A673 (cell line): ENCODE measurements around the gene ATRNL1. TPM values are rescaled to one million over a fixed set of nuclear protein-coding genes. Genes with fewer than 3 reads are reported as not detected.

Experiments used
- BruUV-seq: library from RNA; stranded (reverse); fragments of 400-500 nt; replicated peaks from 2 replicates; lab custom pipeline; 2021; lab: Mats Ljungman, UMichigan
- CTCF ChIA-PET: fragments of 300-600 bp; sonication (Branson Sonifier 250); formaldehyde crosslinking; loops from one replicate; lab custom pipeline; 2022; ENCODE audit warnings: antibody characterized with exemption; lab: Charles Lee
- POLR2A ChIA-PET: fragments of 300-600 bp; sonication (Branson Sonifier 250); formaldehyde crosslinking; loops from one replicate; lab custom pipeline; 2022; ENCODE audit warnings: antibody characterized with exemption; ENCODE audit not compliant: low non-redundant PET; lab: Charles Lee
- DNase-seq: peaks from one replicate; pipeline ENCODE4 v3.0.0-alpha.2; 2015; ENCODE audit warnings: low spot score
- H3K27ac ChIP-seq: fragments of 200-600 bp; sonication (generic); 2 replicates; pipeline ENCODE4 v1.5.1; 2016; ENCODE audit warnings: mixed run types, low read depth, mild to moderate bottlenecking, mixed read lengths, antibody characterized with exemption, low read length; ENCODE audit not compliant: poor library complexity, severe bottlenecking
- H3K27me3 ChIP-seq: fragments of 200-600 bp; sonication (generic); replicated peaks from 2 replicates; pipeline ENCODE4 v1.6.1; 2017; ENCODE audit warnings: mixed run types, low read depth, mild to moderate bottlenecking, mixed read lengths, antibody characterized with exemption, low read length; ENCODE audit not compliant: insufficient read depth, poor library complexity
- H3K36me3 ChIP-seq: fragments of 200-600 bp; sonication (generic); 2 replicates; pipeline ENCODE4 v1.6.1; 2016; ENCODE audit warnings: mixed run types, mild to moderate bottlenecking, mixed read lengths, antibody characterized with exemption, low read length; ENCODE audit not compliant: insufficient read depth, poor library complexity, severe bottlenecking
- H3K4me1 ChIP-seq: fragments of 200-600 bp; sonication (generic); 2 replicates; pipeline ENCODE4 v1.6.1; 2017; ENCODE audit warnings: mixed run types, mild to moderate bottlenecking, mixed read lengths, antibody characterized with exemption, low read length; ENCODE audit not compliant: insufficient read depth, poor library complexity, severe bottlenecking
- H3K4me3 ChIP-seq: fragments of 200-600 bp; sonication (generic); 2 replicates; pipeline ENCODE4 v1.5.1; 2016; ENCODE audit warnings: low read depth, mixed run types, mild to moderate bottlenecking, mixed read lengths, low read length; ENCODE audit not compliant: poor library complexity, severe bottlenecking
- H3K9me3 ChIP-seq: fragments of 200-600 bp; sonication (generic); 2 replicates; pipeline ENCODE4 v1.6.1; 2016; ENCODE audit warnings: mixed run types, low read depth, mild to moderate bottlenecking, mixed read lengths, antibody characterized with exemption, low read length; ENCODE audit not compliant: poor library complexity, severe bottlenecking
- CTCF ChIP-seq: fragments of 300-800, 200-600 bp; sonication (generic); conservative IDR thresholded peaks from 2 replicates; pipeline ENCODE4 v1.5.1; 2017; ENCODE audit warnings: low read depth, mild to moderate bottlenecking, antibody characterized with exemption, low read length, moderate library complexity, mixed read lengths
- EZH2 ChIP-seq: fragments of 200-600 bp; sonication (generic); IDR thresholded peaks from 2 replicates; pipeline ENCODE4 v1.6.1; 2017; ENCODE audit warnings: borderline replicate concordance, low read depth, mild to moderate bottlenecking, mixed read lengths, antibody characterized with exemption, low read length; ENCODE audit not compliant: poor library complexity, severe bottlenecking
- intact Hi-C: fragments of 100-400 bp; cut with micrococcal nuclease; formaldehyde crosslinking; loops from one replicate; pipeline ENCODE4 v1.10.0; 2022; ENCODE audit not compliant: unreplicated experiment
- total RNA-seq: library from RNA; stranded (reverse); gene quantifications from 2 replicates; pipeline ENCODE4 v1.2.3, GENCODE V29; 2021

Gene ATRNL1
- total RNA-seq, 1 experiment from 2014 or later: 3.0 TPM

GRCh38 chr10:115909962-115910731, 817.0 kb downstream of the ATRNL1 start:
- ChIA-PET CTCF (no interaction called here), POLR2A (no interaction called here)
- no peak for DNase-seq
- no peaks in the 10 kb centered on the region for H3K9me3 ChIP-seq
- no TSS peak for BruUV-seq
- H3K27ac ChIP-seq: no peak overlapping the region
- H3K4me1 ChIP-seq: no peaks in the 10 kb centered on the region
- no peaks in the 10 kb centered on the region for H3K36me3 ChIP-seq
- intact Hi-C loops: no loop called here
- no peak for TF ChIP-seq EZH2
- TF ChIP-seq CTCF: no peak
- no peak overlapping the region for H3K4me3 ChIP-seq
- no peaks in the 10 kb centered on the region for H3K27me3 ChIP-seq

DNA sequence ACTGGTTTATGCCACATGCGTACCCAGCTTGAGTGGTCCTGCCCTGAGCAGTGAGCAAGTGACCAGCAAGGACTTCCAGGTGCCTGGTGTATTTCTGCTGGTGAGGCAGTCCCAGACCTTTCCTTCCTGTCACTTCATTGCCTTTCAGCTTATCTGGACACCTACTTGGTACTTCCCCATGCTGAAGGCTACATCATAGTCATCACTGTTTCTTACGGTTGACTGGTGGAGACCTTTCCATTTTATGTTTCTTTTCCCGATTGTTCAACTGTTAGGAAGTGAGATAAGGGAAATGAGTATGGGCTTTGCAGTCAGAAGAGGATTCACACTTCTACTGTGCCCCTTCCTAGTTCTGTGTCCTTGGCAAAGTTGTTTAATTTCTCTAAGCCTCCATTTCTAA, 821.3 kb downstream of the ATRNL1 start:
- H3K4me3 ChIP-seq: no peak overlapping the region
- H3K4me1 ChIP-seq: no peaks in the 10 kb centered on the region
- BruUV-seq: no TSS peak
- intact Hi-C loops: no loop called here
- DNase-seq: no peak
- H3K9me3 ChIP-seq: no peaks in the 10 kb centered on the region
- no peaks in the 10 kb centered on the region for H3K27me3 ChIP-seq
- no peak overlapping the region for H3K27ac ChIP-seq
- CTCF ChIA-PET: no interaction called here
- no peak for TF ChIP-seq CTCF
- no peak for TF ChIP-seq EZH2
- no peaks in the 10 kb centered on the region for H3K36me3 ChIP-seq
- POLR2A ChIA-PET: no interaction called here

GRCh38 chr10:115915429-115915828, 822.3 kb downstream of the ATRNL1 start:
- intact Hi-C loops: no loop called here
- Histone ChIP-seq H3K9me3 (no peaks in the 10 kb centered on the region), H3K36me3 (no peaks in the 10 kb centered on the region), H3K4me3 (no peak overlapping the region), H3K4me1 (no peaks in the 10 kb centered on the region), H3K27me3 (no peaks in the 10 kb centered on the region), H3K27ac (no peak overlapping the region)
- no TSS peak for BruUV-seq
- CTCF ChIA-PET: no interaction called here
- TF ChIP-seq CTCF (no peak), EZH2 (no peak)
- POLR2A ChIA-PET: no interaction called here
- DNase-seq: no peak
